OCI-LY7 (cell line): Measurements from ENCODE around the gene CFLAR. TPM values are rescaled to one million over a fixed set of nuclear protein-coding genes. Genes with fewer than 3 reads are reported as not detected.

Experiments
- BruUV-seq: library from RNA; stranded (reverse); fragments of 400-500 nt; replicated peaks from 2 replicates; lab custom pipeline; 2021; lab: Mats Ljungman, UMichigan
- CTCF ChIA-PET: fragments of 300-600 bp; sonication (Branson Sonifier 250); formaldehyde crosslinking; loops from one replicate; lab custom pipeline; 2022; ENCODE audit warnings: antibody characterized with exemption; ENCODE audit not compliant: unreplicated experiment; lab: Charles Lee
- POLR2A ChIA-PET: fragments of 300-600 bp; sonication (Branson Sonifier 250); formaldehyde crosslinking; loops from one replicate; lab custom pipeline; 2022; ENCODE audit warnings: antibody characterized with exemption; lab: Charles Lee
- DNase-seq: peaks from one replicate; pipeline ENCODE4 v3.0.0-alpha.2; 2015; ENCODE audit warnings: low spot score
- H2AFZ ChIP-seq: fragments of 200-600 bp; sonication (generic), shearing (Covaris generic); 2 replicates; pipeline ENCODE4 v1.6.1; 2014; ENCODE audit warnings: mild to moderate bottlenecking, antibody characterized with exemption, low read length, moderate library complexity
- H3K27ac ChIP-seq: fragments of 200-600 bp; sonication (generic); 2 replicates; pipeline ENCODE4 v1.5.1; 2014; ENCODE audit warnings: mixed run types, low read depth, mild to moderate bottlenecking, moderate library complexity, low read length, inconsistent platforms; ENCODE audit not compliant: poor library complexity, severe bottlenecking
- H3K36me3 ChIP-seq: fragments of 200-600 bp; sonication (generic); 2 replicates; pipeline ENCODE4 v1.6.1; 2014; ENCODE audit warnings: mild to moderate bottlenecking, antibody characterized with exemption, low read length, moderate library complexity, mixed read lengths; ENCODE audit not compliant: insufficient read depth
- H3K4me1 ChIP-seq: fragments of 200-600 bp; sonication (generic); 2 replicates; pipeline ENCODE4 v1.5.1; 2014; ENCODE audit warnings: mild to moderate bottlenecking, low read length; ENCODE audit not compliant: insufficient read depth, poor library complexity, severe bottlenecking
- H3K4me2 ChIP-seq: fragments of 200-600 bp; sonication (generic); 2 replicates; pipeline ENCODE4 v1.6.1; 2014; ENCODE audit warnings: mild to moderate bottlenecking, low read length
- H3K4me3 ChIP-seq: fragments of 200-600 bp; sonication (generic); 2 replicates; pipeline ENCODE4 v1.5.1; 2014; ENCODE audit warnings: mild to moderate bottlenecking, low read depth, low read length; ENCODE audit not compliant: poor library complexity, severe bottlenecking
- H3K79me2 ChIP-seq: fragments of 200-600 bp; sonication (generic); 2 replicates; pipeline ENCODE4 v1.6.1; 2016; ENCODE audit warnings: low read depth, mild to moderate bottlenecking, low read length, moderate library complexity, mixed read lengths; ENCODE audit not compliant: insufficient read depth
- H3K9me2 ChIP-seq: fragments of 200-600 bp; sonication (generic); 2 replicates; pipeline ENCODE4 v1.6.1; 2016; ENCODE audit warnings: mild to moderate bottlenecking, low read length, mixed read lengths; ENCODE audit not compliant: insufficient read depth
- H3K9me3 ChIP-seq: fragments of 200-600 bp; sonication (generic); 2 replicates; pipeline ENCODE4 v1.6.1; 2014; ENCODE audit warnings: mild to moderate bottlenecking, mixed run types, low read length, mixed read lengths
- H4K20me1 ChIP-seq: fragments of 200-600 bp; sonication (generic); 2 replicates; pipeline ENCODE4 v1.6.1; 2014; ENCODE audit warnings: mild to moderate bottlenecking, antibody characterized with exemption, low read length, moderate library complexity, mixed read lengths; ENCODE audit not compliant: insufficient read depth
- EZH2phosphoT487 ChIP-seq: fragments of 200-600 bp; sonication (generic); IDR thresholded peaks from 2 replicates; pipeline ENCODE4 v1.6.1; 2018; ENCODE audit warnings: low read depth, borderline replicate concordance, mild to moderate bottlenecking, mixed run types, antibody characterized with exemption, low read length, moderate library complexity, mixed read lengths
- intact Hi-C: fragments of 100-400 bp; cut with micrococcal nuclease; formaldehyde crosslinking; loops from one replicate; pipeline ENCODE4 v1.10.0; 2022; ENCODE audit not compliant: unreplicated experiment
- total RNA-seq, 2 experiments: library from RNA; depleted of rRNA in 1 of 2; stranded (reverse); fragments of >200 nt in 1 of 2; shearing (Covaris generic) in 1 of 2; gene quantifications; 2 replicates each; pipeline ENCODE4 v1.2.3, GENCODE V29; 2014 to 2022
- TF ChIP-seq, protein P1 (sequence below): fragments of 200-600 bp; sonication (generic); conservative IDR thresholded peaks from 2 replicates; pipeline ENCODE4 v1.5.1; 2014; ENCODE audit warnings: mild to moderate bottlenecking, antibody characterized with exemption, low read length, moderate library complexity, mixed read lengths

CFLAR gene
- total RNA-seq, 2 experiments from 2014 or later = 42.8 to 82.5 TPM

DNA sequence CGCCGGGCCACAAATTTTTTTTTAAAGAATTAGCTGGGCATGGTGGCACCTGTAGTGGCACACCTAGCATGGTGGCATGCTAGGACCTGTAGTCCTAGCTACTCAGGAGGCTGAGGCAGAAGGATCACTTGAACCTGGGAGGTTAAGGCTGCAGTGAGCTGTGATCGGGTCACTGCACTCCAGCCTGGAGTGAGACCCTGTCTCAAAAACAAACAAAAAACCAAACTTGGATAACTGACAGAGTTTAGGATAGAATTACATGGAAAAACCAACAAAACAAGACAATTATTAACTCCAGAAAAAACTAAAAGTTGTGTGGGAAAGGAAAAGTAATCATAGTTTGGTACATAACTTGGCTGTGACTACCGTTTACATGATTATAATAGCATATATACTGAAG, 1.6 kb upstream of the CFLAR start:
- Histone ChIP-seq H3K79me2 (peaks cover 8% of the 10 kb centered on the region), H3K9me2 (no peaks in the 10 kb centered on the region), H3K27ac (no peak overlapping the region), H3K4me3 (no peak overlapping the region), H3K36me3 (no peaks in the 10 kb centered on the region; the same call in 1 of the 2 replicates), H3K9me3 (peaks cover 8% of the 10 kb centered on the region; the same call in 1 of the 2 replicates), H4K20me1 (no peaks in the 10 kb centered on the region), H2AFZ (no peak overlapping the region), H3K4me1 (peaks cover 4% of the 10 kb centered on the region), H3K4me2 (no peak overlapping the region)
- POLR2A ChIA-PET = interaction anchor here (0.6 to 1.6 kb wide), 6 partner anchors 9 to 152 kb away, joined by 3 to 5 read pairs (median 3); partner anchors contain the start of genes HYCC2 and NDUFB3
- TF ChIP-seq EZH2phosphoT487 = no peak
- TF ChIP-seq, protein P1, sequence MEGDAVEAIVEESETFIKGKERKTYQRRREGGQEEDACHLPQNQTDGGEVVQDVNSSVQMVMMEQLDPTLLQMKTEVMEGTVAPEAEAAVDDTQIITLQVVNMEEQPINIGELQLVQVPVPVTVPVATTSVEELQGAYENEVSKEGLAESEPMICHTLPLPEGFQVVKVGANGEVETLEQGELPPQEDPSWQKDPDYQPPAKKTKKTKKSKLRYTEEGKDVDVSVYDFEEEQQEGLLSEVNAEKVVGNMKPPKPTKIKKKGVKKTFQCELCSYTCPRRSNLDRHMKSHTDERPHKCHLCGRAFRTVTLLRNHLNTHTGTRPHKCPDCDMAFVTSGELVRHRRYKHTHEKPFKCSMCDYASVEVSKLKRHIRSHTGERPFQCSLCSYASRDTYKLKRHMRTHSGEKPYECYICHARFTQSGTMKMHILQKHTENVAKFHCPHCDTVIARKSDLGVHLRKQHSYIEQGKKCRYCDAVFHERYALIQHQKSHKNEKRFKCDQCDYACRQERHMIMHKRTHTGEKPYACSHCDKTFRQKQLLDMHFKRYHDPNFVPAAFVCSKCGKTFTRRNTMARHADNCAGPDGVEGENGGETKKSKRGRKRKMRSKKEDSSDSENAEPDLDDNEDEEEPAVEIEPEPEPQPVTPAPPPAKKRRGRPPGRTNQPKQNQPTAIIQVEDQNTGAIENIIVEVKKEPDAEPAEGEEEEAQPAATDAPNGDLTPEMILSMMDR = no peak
- CTCF ChIA-PET = no interaction called here
- DNase-seq = no peak
- intact Hi-C loops = no loop called here
- no TSS peak for BruUV-seq

- TF ChIP-seq EZH2phosphoT487 = no peak
- TF ChIP-seq, protein P1 = no peak
- CTCF ChIA-PET = no interaction called here
- DNase-seq = no peak
- POLR2A ChIA-PET = interaction anchor here (0.6 to 1.8 kb wide), 10 partner anchors 8 to 290 kb away, joined by 3 to 7 read pairs (median 3); partner anchors contain the start of genes HYCC2 and NDUFB3
- BruUV-seq = no TSS peak
- Histone ChIP-seq H3K4me3 (no peak overlapping the region), H3K4me2 (no peak overlapping the region), H3K79me2 (peaks cover 13% of the 10 kb centered on the region), H3K9me2 (no peaks in the 10 kb centered on the region), H2AFZ (no peak overlapping the region), H3K9me3 (peaks cover 8% of the 10 kb centered on the region; the same call in 1 of the 2 replicates), H3K4me1 (peaks cover 9% of the 10 kb centered on the region), H3K27ac (no peak overlapping the region), H3K36me3 (no peaks in the 10 kb centered on the region; the same call in 1 of the 2 replicates), H4K20me1 (no peaks in the 10 kb centered on the region)
- intact Hi-C loops = loop anchor here (5.0 kb wide), 1 partner anchor 403 kb away; no protein-coding TSS in a partner anchor
Observed at GRCh38 chr2:201114846-201115245, 1.1 kb upstream of the CFLAR start.
